T-helper 9 cell (primary cell): ENCODE measurements around the gene TDRD5.

ENCODE experiments used
- DNase-seq: peaks from one replicate; pipeline ENCODE4 v3.0.0-alpha.2; 2020
- total RNA-seq, 2 donors: gene quantifications; one replicate each; lab custom pipeline; 2026; lab: John Stamatoyannopoulos, UW

TDRD5 gene, protein sequence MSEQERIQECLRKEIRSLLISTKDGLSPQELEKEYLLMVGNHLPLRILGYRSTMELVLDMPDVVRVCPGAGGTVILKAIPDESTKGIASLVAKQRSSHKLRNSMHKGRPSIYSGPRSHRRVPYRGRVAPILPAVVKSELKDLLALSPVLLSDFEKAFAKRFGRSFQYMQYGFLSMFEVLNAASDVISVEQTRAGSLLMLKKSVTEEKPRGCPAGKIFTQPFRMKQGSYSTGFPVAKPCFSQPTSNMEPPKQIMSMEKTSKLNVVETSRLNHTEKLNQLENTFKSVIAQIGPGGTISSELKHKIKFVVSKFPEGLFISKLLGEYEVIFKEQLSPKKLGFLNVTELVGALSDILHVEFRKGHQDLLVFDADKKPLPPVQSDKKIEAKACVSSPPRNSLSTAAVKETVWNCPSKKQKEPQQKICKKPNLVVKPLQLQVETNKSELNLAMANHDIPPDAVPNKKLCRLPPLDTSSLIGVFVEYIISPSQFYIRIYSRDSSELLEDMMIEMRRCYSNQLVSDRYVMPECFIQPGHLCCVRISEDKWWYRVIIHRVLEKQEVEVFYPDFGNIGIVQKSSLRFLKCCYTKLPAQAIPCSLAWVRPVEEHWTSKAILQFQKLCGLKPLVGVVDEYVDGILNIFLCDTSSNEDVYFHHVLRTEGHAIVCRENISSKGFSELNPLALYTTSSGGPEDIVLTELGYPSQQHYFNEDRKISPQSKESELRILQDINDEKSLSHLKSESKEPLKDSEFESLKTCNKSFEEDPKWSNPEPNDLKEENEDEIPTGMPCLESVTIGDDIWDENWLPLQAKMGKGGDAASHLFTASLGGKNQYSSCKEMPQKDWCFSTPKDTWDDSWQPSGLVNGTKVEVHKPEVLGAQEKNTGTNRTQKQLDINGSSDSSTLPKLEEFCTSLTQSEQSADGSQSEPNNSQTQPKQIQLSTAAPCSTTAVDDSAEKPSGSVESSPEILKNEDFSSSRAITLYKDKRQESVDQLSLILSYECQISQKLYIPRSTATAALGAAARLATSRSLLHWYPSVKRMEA
- total RNA-seq: 0 reads per million in 2 donors

DNA sequence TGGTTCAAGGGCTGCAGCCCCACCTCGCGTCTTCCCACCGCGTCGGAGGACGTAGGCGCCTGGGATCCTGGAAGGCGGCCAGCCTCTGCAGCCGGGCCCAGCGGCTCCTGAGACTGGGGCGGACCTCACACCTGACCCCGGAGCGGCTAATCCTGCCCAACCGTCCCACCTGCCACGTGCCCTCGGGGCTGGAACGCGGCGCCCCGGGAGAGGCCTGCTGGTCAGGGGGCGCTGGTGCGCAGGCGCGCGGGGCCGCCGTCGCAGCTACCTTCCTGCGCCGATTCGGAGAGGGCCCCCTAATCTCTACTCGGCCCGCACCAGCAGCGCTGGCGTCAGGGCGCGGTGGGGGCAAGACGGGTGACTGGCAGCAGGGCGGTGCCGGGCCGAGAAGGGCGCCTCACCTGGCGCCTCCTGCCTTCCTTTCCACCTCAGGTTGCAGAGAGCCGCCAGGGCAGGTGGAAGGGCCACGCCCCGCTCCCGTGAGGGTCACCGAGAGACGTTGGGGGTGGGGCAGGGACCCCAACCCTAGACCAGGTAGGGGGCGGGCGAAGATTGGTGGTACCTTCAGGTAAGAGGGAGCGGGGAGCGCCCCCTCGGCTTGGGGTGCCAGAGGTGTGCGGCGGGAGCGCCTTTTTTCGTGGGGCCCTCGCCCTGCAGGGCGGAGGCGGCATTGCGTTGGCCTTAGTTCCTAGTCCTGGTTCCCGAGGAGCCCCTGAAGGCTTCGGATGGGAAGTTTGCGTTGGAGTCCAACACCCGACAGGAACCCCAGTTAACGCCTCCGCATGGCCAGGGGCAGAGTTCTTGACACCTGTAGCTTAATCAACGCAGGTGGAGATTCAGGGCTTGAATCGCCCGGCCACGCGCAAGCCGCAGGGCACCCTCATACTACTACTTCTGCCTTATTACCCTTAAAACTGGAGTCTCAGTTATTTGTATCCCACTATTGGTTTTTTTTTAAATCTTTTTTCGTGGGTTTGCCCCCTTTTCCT is at the start of gene TDRD5:
TSS of gene TDRD5 (plus strand) at position 241 of the 989 bp plus-strand sequence. CDS start 784 bp downstream, outside the sequence.
- no peak for DNase-seq

DNA sequence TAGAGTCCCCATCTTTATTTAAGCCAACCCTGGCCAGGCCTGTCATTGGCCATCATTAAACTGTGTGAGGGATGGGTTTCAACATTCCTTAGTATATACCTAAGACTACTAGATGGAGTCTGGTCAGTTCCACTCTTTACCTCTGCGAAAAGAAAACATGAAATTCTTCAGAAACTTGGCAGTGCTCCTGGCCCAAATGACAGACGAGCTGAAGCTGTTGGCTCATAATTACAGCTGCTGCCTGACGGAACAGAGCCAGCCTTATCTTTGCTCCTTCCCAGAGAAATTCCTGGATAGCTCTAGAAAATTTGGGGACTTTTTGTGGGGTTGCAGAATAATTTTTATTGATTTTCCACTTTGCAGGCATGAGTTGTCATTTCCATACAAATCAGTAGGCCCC is 46.3 kb upstream of the TDRD5 start:
- no peak for DNase-seq

DNA sequence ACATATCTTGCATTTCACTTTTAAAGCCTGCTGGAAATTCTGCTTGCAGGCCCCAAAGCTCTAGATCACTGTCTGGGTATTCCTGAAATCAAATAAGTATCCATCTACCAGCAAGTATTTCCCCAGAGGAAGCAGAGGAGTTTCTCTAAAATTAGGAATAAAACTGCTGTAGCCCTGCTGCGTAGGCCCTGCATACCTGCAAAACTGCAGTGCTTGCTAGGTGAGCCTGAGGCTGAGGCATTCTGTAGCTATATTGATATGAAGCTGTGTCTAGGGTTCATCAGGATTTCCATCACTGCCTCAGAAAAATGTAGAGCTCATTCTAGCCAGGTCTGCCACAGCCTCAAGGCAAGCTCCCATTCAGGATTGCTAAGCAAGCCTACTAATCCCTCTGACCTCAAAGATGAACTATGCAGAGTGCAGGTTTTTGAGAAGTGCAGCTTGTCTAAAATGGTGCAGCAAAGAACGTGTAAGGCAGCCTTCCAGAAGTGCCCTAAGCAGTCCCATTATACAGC is 44.6 kb upstream of the TDRD5 start:
- DNase-seq: no peak

GRCh38 chr1:179548666-179549367 is 42.8 kb upstream of the TDRD5 start:
- DNase-seq: no peak

GRCh38 chr1:179549368-179549700 is 42.3 kb upstream of the TDRD5 start:
- DNase-seq: no peak

DNA sequence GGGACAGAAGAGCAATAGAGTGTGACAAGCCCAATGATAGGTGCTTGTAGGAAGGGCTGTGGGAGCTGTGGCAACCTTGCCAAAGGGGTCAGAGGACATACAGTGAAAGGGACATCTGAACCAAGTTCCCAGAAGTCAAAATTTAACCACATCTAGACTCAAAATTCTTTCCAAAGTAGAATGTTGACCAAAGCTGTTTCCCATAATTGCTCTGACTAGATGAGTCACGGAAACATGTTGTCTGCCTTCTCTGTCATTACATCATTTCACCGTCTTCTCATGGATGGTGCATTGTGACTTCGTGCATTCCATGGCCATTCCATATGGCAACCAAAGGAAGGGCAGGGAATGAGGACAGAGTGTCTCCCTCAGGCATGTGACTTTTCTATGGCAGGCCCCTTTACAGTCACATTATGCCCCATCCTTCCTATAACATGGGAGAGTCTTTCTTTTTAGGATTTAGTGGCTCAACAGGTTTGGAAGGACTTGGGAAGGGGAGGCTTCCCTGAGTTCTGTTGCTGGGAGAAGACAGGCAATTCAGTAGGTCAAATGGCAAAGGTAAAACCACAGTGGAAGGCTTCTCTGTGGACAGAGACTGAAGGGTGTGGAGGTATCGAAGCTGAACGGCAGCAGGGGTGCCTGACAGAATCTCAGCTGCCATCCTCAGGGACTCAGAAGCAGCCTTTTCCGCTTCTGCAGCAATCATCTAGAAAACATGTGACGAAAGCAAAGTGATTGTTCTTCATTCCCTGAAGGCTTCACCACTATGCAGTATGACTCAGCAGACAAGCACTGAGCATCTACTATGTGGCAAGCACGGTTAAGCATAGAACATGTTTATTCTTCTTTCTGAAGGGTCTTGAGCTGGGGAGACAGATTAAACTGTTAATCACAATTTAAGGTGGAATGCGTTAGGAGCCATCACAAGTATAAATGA is 40.6 kb upstream of the TDRD5 start:
- no peak for DNase-seq

DNA sequence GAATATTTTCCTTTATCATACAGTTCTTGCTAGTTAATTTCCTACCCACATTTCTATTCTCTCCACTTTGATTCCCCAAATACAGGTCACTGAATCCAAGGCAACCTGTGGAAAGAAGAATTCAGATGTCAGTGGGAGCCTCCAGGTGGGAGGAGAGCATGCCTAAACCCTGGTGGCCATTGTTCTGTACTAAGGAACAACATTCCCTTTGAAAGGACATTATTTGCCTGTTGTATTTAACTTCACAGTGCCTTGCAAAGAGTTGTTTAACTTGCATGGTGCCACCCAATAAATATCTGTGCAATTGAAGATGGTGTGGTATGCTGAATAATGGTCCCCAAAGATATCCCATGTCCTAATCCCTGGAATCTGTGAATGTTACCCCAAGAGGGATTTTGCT is 37.2 kb upstream of the TDRD5 start:
- DNase-seq: no peak

DNA sequence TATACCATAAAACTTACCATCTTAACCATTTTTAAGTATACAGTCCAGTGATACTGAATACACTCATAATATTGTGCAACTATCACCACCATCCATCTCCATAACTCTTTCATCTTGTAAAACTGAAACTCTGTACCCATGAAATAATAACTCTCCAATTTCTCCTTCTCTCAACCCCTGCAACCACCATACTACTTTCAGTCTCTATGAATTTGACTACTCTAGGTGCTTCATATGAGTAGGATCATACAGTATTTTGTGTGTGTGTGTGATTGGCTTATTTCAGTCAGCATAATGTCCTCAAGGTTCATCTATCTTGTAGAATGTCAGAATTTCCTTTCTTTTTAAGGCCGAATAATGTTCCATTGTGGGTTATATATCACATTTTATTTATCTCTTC is 33.6 kb upstream of the TDRD5 start:
- DNase-seq: no peak

DNA sequence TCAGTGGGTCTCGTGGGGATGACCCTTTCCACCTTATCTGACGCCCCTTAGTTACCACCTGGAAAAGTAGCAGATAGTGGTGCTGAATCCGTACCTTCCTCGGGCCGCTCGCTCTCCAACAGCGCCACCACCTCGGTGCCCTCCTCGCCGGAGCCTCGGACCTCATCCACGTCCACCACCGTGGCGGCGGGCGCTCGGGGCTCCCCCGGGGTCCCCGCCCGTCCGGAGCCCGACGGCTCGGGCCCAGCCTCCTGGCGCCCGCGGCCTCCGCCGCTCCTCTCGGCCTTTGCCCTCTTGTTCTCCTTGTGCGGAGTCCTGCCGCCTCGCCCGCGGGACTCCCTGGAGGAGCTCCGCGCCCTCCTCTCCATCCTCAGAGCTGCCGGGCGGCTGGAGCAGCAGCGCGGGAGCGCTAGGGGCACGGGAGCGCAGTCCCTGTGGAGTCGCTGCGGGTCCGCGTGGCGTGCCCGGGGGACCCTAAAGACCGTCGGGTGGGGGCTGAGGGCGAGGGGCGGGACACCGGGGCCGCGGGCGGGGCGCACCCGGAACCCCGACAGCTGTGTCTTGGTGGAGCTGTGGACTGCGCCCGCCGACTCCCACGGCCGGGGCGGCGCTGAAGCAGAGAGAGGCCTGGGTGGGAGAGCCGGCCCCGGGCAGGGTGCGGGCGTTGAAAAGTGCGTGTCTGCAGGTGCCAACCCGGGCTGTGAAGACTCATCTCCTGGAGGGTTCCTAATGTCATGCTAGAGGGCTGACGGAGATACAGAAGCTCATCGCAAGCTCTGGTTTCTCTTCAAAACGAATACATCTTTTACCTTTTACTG is 15.9 kb upstream of the TDRD5 start, which contains the start of gene NPHS2:
TSS of gene NPHS2 (minus strand) at position 452 of the 818 bp plus-strand sequence. CDS start at position 368, 84 bp downstream.
- no peak for DNase-seq

DNA sequence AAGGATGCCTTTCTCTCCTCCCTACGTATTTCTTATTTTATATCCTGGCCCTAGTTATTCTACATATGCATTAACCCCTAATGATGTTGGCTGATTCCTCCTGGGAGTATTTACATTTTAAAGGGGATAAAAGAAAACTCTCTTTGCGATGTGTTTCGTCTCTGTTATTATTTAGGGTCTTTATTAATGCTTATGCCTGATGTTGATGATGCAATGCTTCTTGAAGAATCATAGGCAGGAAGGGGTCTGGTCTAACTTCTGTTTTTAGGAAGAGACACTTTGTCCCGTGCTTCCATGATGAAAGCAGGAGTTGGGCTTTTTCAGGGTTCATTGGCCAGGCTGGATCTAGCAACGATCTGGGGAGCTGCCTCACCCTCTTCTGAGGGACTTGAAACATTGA is 15.1 kb upstream of the TDRD5 start:
- no peak for DNase-seq

DNA sequence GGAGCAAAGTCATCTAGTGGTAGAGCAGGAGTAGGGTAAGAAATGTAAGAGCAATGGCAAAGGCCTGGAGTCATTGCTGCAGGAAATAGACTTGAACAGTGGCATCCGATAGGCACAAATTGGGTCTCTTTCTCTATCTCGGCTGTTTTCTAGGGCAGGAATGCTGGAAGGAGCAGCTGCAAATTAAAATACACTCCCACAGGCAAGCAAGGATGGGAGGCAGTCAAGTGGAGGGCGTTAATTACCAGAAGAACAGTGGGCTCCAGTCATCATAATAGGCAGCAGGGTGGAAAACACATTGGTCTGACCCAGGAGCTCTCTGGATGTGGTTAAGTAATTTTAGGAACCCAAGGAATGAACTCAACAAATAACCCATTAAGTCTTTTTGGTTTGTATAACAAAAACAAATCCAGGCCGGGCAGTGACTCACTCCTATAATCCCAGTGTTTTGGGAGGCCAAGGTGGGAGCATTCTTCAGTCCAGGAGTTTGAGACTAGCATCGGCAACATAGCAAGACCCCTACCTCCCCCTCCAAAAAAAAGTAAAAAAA is 7.8 kb upstream of the TDRD5 start:
- DNase-seq: no peak

DNA sequence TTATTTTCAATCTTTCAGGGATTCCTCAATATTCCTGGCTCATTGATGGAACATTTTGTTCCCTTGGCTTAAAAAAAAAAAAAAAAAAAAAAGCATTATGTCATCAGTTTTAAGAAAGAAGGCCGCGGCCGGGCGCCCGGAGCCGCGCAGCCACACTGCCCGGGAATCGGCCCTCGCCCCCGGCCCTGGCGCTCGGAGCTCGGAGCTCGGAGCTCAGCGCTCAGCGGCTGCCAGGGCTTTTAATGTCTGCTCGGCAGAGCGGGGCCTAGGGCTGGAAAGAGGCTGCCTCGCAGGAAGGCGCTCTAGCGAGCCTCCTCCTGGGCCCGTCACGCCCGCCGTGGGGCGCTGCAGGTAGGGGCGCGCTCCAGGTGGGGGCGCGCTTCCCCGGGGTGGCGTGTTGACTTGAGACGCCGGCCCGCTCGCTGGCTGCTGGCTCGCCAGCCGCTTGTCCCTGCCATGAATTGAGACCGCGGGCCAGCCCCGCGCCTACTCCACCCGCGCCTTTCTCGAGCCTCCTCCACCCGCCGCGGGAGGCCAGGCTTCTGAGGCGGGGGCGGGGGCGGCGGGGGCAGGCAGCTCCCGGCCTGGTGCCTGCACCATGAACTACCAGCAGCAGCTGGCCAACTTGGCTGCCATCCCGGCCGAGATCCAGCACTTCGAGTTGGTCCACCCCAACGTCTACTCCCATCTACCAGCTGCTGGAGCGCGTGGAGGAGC is 5.4 kb upstream of the TDRD5 start:
- no peak for DNase-seq

- no peak for DNase-seq
Measured at GRCh38 chr1:179587336-179587735, 4.3 kb upstream of the TDRD5 start.

- no peak for DNase-seq
Measured at GRCh38 chr1:179588425-179589024, 3.1 kb upstream of the TDRD5 start.

DNA sequence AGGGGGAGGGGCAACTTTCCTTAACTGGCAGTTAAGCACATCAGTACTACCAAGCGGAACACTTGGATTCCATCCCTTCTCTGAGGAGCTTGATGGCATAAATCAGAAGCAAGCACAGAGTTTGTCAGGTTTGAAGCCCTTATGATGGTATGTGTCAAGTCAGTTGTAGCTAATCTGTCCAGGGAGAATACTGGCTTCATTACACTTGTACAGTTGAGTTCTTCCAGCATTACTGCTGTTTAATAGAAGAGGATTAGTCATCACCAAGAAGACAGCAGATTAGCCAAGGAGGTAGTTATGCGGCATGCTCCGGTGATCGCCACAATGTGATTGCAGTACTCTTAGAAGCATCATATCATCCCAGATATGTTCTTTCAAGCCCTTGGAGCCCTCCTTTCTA is 2.1 kb upstream of the TDRD5 start:
- no peak for DNase-seq

GRCh38 chr1:179590671-179591070 is 961 bp upstream of the TDRD5 start:
- DNase-seq: no peak

- no peak for DNase-seq
Measured at GRCh38 chr1:179591253-179591591, 410 bp upstream of the TDRD5 start.

DNA sequence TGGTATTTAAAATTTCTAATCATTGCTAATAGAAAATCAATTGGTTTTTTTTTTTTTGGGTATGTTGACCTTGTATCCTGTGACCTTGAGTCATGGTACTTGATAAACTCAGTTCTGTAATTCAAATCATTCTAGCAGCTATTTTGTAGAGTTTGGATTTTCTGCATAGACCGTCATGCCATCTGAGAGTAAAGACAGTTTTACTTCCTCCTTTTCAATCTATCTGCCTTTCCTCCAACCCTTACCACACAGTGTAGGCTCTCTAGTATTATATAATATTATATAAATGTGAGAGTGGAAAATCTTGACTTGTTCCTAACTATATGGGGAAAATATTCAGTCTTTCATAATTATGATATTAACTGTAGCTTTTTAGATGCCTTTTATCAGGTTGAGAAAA is 7.0 kb downstream of the TDRD5 start:
- DNase-seq: no peak
